ENCODE data around the gene ATAD3C.
"Not testable (repeated sequence)": the region's sequence is repeated elsewhere in the genome, so short reads cannot be mapped to it uniquely, and the experiment has no call there.

ATAD3C gene

DNA sequence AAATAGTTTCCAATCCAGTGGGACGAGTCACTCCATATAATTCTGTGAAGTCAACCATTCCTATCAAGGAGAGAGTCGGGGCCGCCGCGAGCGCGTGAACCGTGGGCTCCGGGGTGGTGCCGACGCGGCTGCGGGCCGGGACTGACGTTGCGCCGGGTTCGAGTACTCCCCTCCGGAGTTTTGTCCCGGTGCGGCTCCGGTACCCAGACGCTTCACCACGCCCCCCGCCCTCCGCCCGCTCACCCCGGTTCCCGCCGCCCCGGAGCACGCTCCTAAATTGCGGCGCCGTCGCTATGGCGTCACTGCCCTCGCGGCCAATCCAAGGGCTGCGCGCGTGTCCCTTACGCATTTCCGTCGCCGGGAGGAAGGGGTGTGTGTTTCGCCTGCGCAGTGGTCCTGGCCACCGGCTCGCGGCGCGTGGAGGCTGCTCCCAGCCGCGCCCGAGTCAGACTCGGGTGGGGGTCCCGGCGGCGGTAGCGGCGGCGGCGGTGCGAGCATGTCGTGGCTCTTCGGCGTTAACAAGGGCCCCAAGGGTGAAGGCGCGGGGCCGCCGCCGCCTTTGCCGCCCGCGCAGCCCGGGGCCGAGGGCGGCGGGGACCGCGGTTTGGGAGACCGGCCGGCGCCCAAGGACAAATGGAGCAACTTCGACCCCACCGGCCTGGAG, 22.0 kb downstream of the ATAD3C start, which contains the start of gene ATAD3B:
Gene ATAD3B, plus strand, starts transcription at position 377 of the 664 bp plus-strand sequence. Its CDS starts 120 bp downstream, at position 497.
- peaks cover 0 to 11% of the 10 kb centered on the region in 2 experiments for H3K36me3 ChIP-seq (ENCODE audit: control insufficient read depth in 1 of 2, insufficient read depth in 2 of 2, low read depth in 1 of 2, low read length in 2 of 2)
- under 1% methylated on average over 53 of the region's 87 CpGs for WGBS

DNA sequence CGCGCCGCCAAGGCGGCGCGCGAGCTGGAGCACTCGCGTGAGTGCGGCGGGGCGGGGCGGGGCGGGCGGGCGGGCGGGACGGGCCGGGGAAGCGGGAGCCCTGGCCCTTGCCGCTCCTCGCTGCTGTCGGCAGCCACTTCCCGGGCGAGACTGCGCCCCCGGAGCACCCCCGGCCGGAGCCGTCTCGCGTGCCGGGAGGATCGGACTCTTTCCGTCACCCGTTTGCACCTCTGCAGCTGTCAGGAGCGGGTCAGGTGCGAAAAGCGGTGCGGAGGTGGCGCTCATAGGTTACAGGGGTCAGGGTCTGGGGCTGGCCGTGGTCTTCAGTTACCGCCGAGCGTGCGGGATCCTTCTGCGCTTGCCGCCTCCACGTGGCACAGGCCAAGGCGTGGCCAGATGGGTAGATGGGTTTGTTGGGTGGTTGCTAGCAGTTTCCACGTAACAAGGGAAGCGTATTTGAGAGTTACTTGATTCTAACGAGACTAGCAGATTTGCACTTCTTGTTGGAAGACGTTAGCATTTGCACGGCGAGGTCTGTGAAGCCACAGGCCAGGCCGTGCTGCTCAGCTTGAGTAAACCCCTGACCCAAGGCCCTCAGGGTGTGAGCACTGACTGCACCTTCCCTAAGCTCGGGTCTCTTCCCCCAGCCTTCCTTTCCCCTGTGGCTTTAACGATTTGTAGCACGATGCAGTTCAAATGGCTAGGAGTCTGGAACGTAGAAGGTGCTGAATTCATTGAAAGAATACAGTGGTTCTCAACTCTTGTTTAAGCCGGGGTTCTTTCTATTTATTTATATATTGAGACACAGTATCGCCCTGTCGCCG, 22.8 kb downstream of the ATAD3C start:
- H3K4me3 ChIP-seq (ENCODE audit: insufficient read depth in 1 of 2, low read depth in 1 of 2, low read length in 2 of 2): peak overlapping the region; percentile 88
- H3K4me2 ChIP-seq (ENCODE audit: low read length, poor library complexity, severe bottlenecking): peak overlapping the region; percentile 53
- not testable (repeated sequence) for H2BK5ac ChIP-seq (ENCODE audit: low read depth, low read length, poor library complexity, severe bottlenecking); H3K27ac ChIP-seq (ENCODE audit: low read length, poor library complexity, severe bottlenecking); H3K23ac ChIP-seq (ENCODE audit: low read length in 2 of 2); H3K79me1 ChIP-seq (replicated peaks; ENCODE audit: low read length, poor library complexity, severe bottlenecking); H4K8ac ChIP-seq (ENCODE audit: low read length); H2BK120ac ChIP-seq (ENCODE audit: low read depth, low read length); H2AFZ ChIP-seq (ENCODE audit: low read depth, low read length); H3K27me3 ChIP-seq (ENCODE audit: control insufficient read depth in 1 of 2, insufficient read depth in 1 of 2, low read length in 2 of 2); H2AK5ac ChIP-seq (ENCODE audit: low read length, severe bottlenecking); H3K14ac ChIP-seq (ENCODE audit: low read length in 2 of 2); H4K91ac ChIP-seq (ENCODE audit: low read length); H2BK15ac ChIP-seq (ENCODE audit: low read depth, poor library complexity, severe bottlenecking); H3K9me3 ChIP-seq (ENCODE audit: control insufficient read depth, low read length); H2BK12ac ChIP-seq (ENCODE audit: low read length in 2 of 2); H3K18ac ChIP-seq (ENCODE audit: low read depth in 1 of 2, low read length in 2 of 2)
- peaks cover 5 to 19% of the 10 kb centered on the region in 2 experiments for H3K36me3 ChIP-seq (ENCODE audit: control insufficient read depth in 1 of 2, insufficient read depth in 2 of 2, low read depth in 1 of 2, low read length in 2 of 2)
- peaks cover 16% of the 10 kb centered on the region for H3K4me1 ChIP-seq (ENCODE audit: control insufficient read depth, insufficient read depth, low read depth, low read length)
- H3K4ac ChIP-seq (ENCODE audit: low read depth in 1 of 2, low read length in 2 of 2): peak overlapping the region in 1 of 2 experiments; percentile 24
- 36% methylated on average over 5 of the region's 65 CpGs for WGBS
- peak; percentile 34 for DNase-seq
- peak overlapping the region; percentile 93 for H3K9ac ChIP-seq (ENCODE audit: low read length)

More for the DNA sequence above, 22.0 kb downstream of the ATAD3C start, which contains the start of gene ATAD3B:
- peak within 1 kb of the TSS; percentile 97 for H2AFZ ChIP-seq (ENCODE audit: low read depth, low read length)
- peak within 1 kb of the TSS; percentile 88 for H4K8ac ChIP-seq (ENCODE audit: low read length)
- peak within 1 kb of the TSS; percentile 73 for H3K4me2 ChIP-seq (ENCODE audit: low read length, poor library complexity, severe bottlenecking)
- peak within 1 kb of the TSS in 1 of 2 experiments; percentile 89 for H3K4ac ChIP-seq (ENCODE audit: low read depth in 1 of 2, low read length in 2 of 2)
- peak; percentile 92 for DNase-seq
- peak within 1 kb of the TSS; percentile 88 to 95 for H3K4me3 ChIP-seq (ENCODE audit: insufficient read depth in 1 of 2, low read depth in 1 of 2, low read length in 2 of 2)
- no peak within 1 kb of the TSS for H2AK5ac ChIP-seq (ENCODE audit: low read length, severe bottlenecking)
- peak within 1 kb of the TSS in 1 of 2 experiments; percentile 57 for H3K14ac ChIP-seq (ENCODE audit: low read length in 2 of 2)
- no peak within 1 kb of the TSS for H2BK120ac ChIP-seq (ENCODE audit: low read depth, low read length)
- H2BK12ac ChIP-seq (ENCODE audit: low read length in 2 of 2): no peak within 1 kb of the TSS
- no peak within 1 kb of the TSS for H2BK5ac ChIP-seq (ENCODE audit: low read depth, low read length, poor library complexity, severe bottlenecking)
- H3K9me3 ChIP-seq (ENCODE audit: control insufficient read depth, low read length): no peaks in the 10 kb centered on the region
- H3K23ac ChIP-seq (ENCODE audit: low read length in 2 of 2): no peak within 1 kb of the TSS
- H4K91ac ChIP-seq (ENCODE audit: low read length): no peak within 1 kb of the TSS
- peak within 1 kb of the TSS in 1 of 2 experiments; percentile 62 for H3K18ac ChIP-seq (ENCODE audit: low read depth in 1 of 2, low read length in 2 of 2)
- peak within 1 kb of the TSS; percentile 93 for H3K9ac ChIP-seq (ENCODE audit: low read length)
- no peaks in the 10 kb centered on the region for H3K27me3 ChIP-seq (ENCODE audit: control insufficient read depth in 1 of 2, insufficient read depth in 1 of 2, low read length in 2 of 2)
- H2BK15ac ChIP-seq (ENCODE audit: low read depth, poor library complexity, severe bottlenecking): no peak within 1 kb of the TSS
- peak within 1 kb of the TSS; percentile 0 for H3K27ac ChIP-seq (ENCODE audit: low read length, poor library complexity, severe bottlenecking)
- H3K79me1 ChIP-seq (replicated peaks; ENCODE audit: low read length, poor library complexity, severe bottlenecking): peaks cover 5% of the 10 kb centered on the region
- H3K4me1 ChIP-seq (ENCODE audit: control insufficient read depth, insufficient read depth, low read depth, low read length): peaks cover 14% of the 10 kb centered on the region

DNA sequence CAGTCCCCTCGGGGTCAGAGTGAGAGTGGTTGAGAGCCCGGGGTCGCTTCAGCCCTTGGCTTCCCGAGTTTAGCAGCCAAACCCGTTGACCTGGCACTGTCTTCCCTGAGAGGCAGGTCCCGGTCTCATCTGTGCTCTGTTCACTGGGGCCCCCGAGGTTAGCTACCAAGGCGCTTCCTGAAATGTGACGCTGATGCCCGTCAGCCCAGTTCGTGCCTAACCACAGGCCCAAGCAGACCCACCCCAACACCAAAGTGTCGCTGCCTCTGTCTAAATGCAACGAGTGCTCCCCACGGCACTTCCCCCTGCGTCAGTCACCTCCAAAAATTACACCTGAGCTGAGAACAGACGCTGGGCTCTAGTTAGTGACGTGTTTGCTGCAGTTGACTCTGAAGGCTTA, 26.5 kb downstream of the ATAD3C start:
- not testable (repeated sequence) for H3K23ac ChIP-seq (ENCODE audit: low read length in 2 of 2); H3K9ac ChIP-seq (ENCODE audit: low read length); H3K4me2 ChIP-seq (ENCODE audit: low read length, poor library complexity, severe bottlenecking)

DNA sequence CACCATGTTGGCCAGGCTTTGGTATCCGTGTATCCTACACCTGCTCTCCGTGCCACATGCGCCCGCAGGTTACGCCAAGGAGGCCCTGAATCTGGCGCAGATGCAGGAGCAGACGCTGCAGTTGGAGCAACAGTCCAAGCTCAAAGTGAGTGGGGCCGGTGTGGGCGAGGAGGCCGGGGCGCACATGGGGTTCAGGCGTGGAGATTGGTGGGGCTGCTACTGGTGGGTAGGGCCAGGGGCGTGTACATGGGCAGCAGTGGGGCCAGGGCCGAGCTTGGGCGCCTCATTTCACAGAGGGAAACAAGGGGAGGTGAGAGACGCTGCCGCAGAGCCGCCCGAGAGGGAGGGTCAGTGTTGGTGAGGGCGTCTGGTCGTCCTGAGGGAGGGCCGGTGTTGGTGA, 27.7 kb downstream of the ATAD3C start:
- no peak overlapping the region for H3K23ac ChIP-seq (ENCODE audit: low read length in 2 of 2)
- H3K79me1 ChIP-seq (replicated peaks; ENCODE audit: low read length, poor library complexity, severe bottlenecking): peaks cover 20% of the 10 kb centered on the region
- no peaks in the 10 kb centered on the region for H3K9me3 ChIP-seq (ENCODE audit: control insufficient read depth, low read length)
- no peak overlapping the region for H2BK5ac ChIP-seq (ENCODE audit: low read depth, low read length, poor library complexity, severe bottlenecking)
- H3K4me2 ChIP-seq (ENCODE audit: low read length, poor library complexity, severe bottlenecking): no peak overlapping the region
- H3K4ac ChIP-seq (ENCODE audit: low read depth in 1 of 2, low read length in 2 of 2): no peak overlapping the region
- no peaks in the 10 kb centered on the region for H3K27me3 ChIP-seq (ENCODE audit: control insufficient read depth in 1 of 2, insufficient read depth in 1 of 2, low read length in 2 of 2)
- no peak overlapping the region for H4K91ac ChIP-seq (ENCODE audit: low read length)
- H3K4me3 ChIP-seq (ENCODE audit: insufficient read depth in 1 of 2, low read depth in 1 of 2, low read length in 2 of 2): no peak overlapping the region
- no peak overlapping the region for H3K9ac ChIP-seq (ENCODE audit: low read length)
- H4K8ac ChIP-seq (ENCODE audit: low read length): peak overlapping the region; percentile 85
- H2BK120ac ChIP-seq (ENCODE audit: low read depth, low read length): no peak overlapping the region
- no peak overlapping the region for H3K18ac ChIP-seq (ENCODE audit: low read depth in 1 of 2, low read length in 2 of 2)
- peaks cover 13% of the 10 kb centered on the region for H3K4me1 ChIP-seq (ENCODE audit: control insufficient read depth, insufficient read depth, low read depth, low read length)
- no peak overlapping the region for H2BK15ac ChIP-seq (ENCODE audit: low read depth, poor library complexity, severe bottlenecking)
- DNase-seq: no peak
- H2BK12ac ChIP-seq (ENCODE audit: low read length in 2 of 2): no peak overlapping the region
- peaks cover 28 to 58% of the 10 kb centered on the region in 2 experiments for H3K36me3 ChIP-seq (ENCODE audit: control insufficient read depth in 1 of 2, insufficient read depth in 2 of 2, low read depth in 1 of 2, low read length in 2 of 2)
- no peak overlapping the region for H3K14ac ChIP-seq (ENCODE audit: low read length in 2 of 2)
- whole genome bisulfite sequencing: 95% methylated on average over 17 of the region's 22 CpGs
- no peak overlapping the region for H3K27ac ChIP-seq (ENCODE audit: low read length, poor library complexity, severe bottlenecking)
- H2AFZ ChIP-seq (ENCODE audit: low read depth, low read length): no peak overlapping the region
- H2AK5ac ChIP-seq (ENCODE audit: low read length, severe bottlenecking): no peak overlapping the region

More for the DNA sequence above, 26.5 kb downstream of the ATAD3C start:
- H3K27ac ChIP-seq (ENCODE audit: low read length, poor library complexity, severe bottlenecking); H2AFZ ChIP-seq (ENCODE audit: low read depth, low read length); H3K4me3 ChIP-seq (ENCODE audit: insufficient read depth in 1 of 2, low read depth in 1 of 2, low read length in 2 of 2); H3K9me3 ChIP-seq (ENCODE audit: control insufficient read depth, low read length); H3K14ac ChIP-seq (ENCODE audit: low read length in 2 of 2); H2BK120ac ChIP-seq (ENCODE audit: low read depth, low read length); H3K4ac ChIP-seq (ENCODE audit: low read depth in 1 of 2, low read length in 2 of 2); H2BK5ac ChIP-seq (ENCODE audit: low read depth, low read length, poor library complexity, severe bottlenecking); DNase-seq; H2AK5ac ChIP-seq (ENCODE audit: low read length, severe bottlenecking); H2BK12ac ChIP-seq (ENCODE audit: low read length in 2 of 2); H3K18ac ChIP-seq (ENCODE audit: low read depth in 1 of 2, low read length in 2 of 2); H4K8ac ChIP-seq (ENCODE audit: low read length); H2BK15ac ChIP-seq (ENCODE audit: low read depth, poor library complexity, severe bottlenecking); H4K91ac ChIP-seq (ENCODE audit: low read length); H3K27me3 ChIP-seq (ENCODE audit: control insufficient read depth in 1 of 2, insufficient read depth in 1 of 2, low read length in 2 of 2): not testable (repeated sequence)
- WGBS: 100% methylated on average over 12 of the region's 17 CpGs
- peaks cover 18% of the 10 kb centered on the region for H3K79me1 ChIP-seq (replicated peaks; ENCODE audit: low read length, poor library complexity, severe bottlenecking)
- H3K36me3 ChIP-seq (ENCODE audit: control insufficient read depth in 1 of 2, insufficient read depth in 2 of 2, low read depth in 1 of 2, low read length in 2 of 2): peaks cover 28 to 52% of the 10 kb centered on the region in 2 experiments
- H3K4me1 ChIP-seq (ENCODE audit: control insufficient read depth, insufficient read depth, low read depth, low read length): peaks cover 13% of the 10 kb centered on the region

All from mesenchymal stem cell (in vitro differentiated cells and primary cell).